Mammary epithelial cell (primary cell): ENCODE data around the gene HSPB1.

Experiments
- EZH2 ChIP-seq: IDR thresholded peaks from 2 replicates; pipeline ENCODE4 v1.6.1; 2012; ENCODE audit warnings: low read length, inconsistent platforms, borderline replicate concordance
- TF ChIP-seq, protein P1 (sequence below), 2 donors: IDR thresholded peaks in 1 of 2; conservative IDR thresholded peaks in 1 of 2; 2 replicates each; pipeline ENCODE4 v1.5.1; 2011 to 2012; ENCODE audit warnings: inconsistent platforms in 2 of 2, low read length in 2 of 2, mild to moderate bottlenecking in 2 of 2, control low read depth in 1 of 2, low read depth in 1 of 2; ENCODE audit not compliant: insufficient read depth in 1 of 2; ENCODE audit errors: extremely low read depth in 1 of 2

GRCh38 chr7:76346097-76346496 lies 43.6 kb downstream of the HSPB1 start:
- TF ChIP-seq, protein P1, sequence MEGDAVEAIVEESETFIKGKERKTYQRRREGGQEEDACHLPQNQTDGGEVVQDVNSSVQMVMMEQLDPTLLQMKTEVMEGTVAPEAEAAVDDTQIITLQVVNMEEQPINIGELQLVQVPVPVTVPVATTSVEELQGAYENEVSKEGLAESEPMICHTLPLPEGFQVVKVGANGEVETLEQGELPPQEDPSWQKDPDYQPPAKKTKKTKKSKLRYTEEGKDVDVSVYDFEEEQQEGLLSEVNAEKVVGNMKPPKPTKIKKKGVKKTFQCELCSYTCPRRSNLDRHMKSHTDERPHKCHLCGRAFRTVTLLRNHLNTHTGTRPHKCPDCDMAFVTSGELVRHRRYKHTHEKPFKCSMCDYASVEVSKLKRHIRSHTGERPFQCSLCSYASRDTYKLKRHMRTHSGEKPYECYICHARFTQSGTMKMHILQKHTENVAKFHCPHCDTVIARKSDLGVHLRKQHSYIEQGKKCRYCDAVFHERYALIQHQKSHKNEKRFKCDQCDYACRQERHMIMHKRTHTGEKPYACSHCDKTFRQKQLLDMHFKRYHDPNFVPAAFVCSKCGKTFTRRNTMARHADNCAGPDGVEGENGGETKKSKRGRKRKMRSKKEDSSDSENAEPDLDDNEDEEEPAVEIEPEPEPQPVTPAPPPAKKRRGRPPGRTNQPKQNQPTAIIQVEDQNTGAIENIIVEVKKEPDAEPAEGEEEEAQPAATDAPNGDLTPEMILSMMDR (conservative IDR thresholded peaks at IDR 0.05 in 1 of 2, IDR thresholded peaks at IDR 0.05 in 1 of 2; ENCODE audit: extremely low read depth in 1 of 2, insufficient read depth in 1 of 2, low read depth in 1 of 2, low read length in 2 of 2) = no peak
- no peak for TF ChIP-seq EZH2
